ENCODE measurements around the gene B3GNT2. TPM values are rescaled to one million over a fixed set of nuclear protein-coding genes. Genes with fewer than 3 reads are reported as not detected.
"Not testable (repeated sequence)": the region's sequence is repeated elsewhere in the genome, so short reads cannot be mapped to it uniquely, and the experiment has no call there.

Gene B3GNT2
- total RNA-seq, 2 experiments from 2014 or later, result 67.3 to 68.7 TPM

DNA sequence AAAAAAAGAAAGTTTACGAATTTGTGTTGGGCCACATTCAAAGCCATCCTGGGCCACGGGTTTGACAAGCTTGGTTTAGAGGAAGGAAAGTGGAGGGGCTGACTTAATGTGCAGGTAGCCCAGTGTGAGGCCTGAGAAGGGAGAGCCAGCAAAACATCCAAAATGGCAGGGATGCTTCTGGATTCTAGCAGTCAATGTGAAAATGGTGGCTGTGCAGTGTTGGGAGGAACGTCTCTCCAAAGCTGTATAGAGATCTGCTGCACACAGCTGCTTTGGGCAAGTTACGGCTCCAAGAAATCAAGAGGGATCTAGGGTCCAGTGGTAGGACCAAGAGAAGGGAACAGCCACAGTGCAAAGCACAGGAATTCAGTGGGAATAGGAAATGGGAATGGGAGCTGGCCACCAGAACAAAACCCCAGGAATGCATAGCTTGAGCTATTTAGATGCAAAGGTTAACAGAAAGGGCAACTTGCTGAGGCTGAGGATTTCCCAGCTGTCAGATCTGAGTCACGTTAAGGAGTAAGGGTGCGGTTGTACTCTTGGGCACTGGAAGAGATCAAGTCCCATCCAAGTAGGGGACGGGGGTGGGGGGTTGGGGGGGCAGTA, 70.6 kb downstream of the B3GNT2 start:
- Mint-ChIP-seq H3K4me3 (no peak overlapping the region), H3K36me3 (no peaks in the 10 kb centered on the region), H3K27ac (no peak overlapping the region), H3K9me3 (peaks cover 6% of the 10 kb centered on the region), H3K4me1 (no peaks in the 10 kb centered on the region), H3K27me3 (no peaks in the 10 kb centered on the region)
- no peak for DNase-seq

DNA sequence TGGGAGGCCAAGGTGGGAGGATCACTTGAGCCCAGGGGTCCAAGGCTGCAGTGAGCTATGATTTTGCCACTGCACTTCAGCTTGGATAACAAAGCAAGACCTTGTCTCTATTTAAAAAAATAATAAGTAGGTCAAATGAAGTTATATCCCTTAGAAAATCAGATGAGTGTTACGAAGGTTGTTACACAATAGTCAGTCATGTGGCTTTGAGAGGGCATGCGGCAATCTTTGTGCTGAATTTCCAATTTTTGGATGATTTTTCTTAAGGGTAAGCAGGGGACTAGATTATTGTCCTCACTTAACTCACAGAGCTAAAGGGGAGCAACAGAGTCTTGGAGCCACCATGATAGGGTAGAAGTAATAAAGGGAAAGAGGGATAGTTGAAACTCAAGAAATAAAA, 71.8 kb downstream of the B3GNT2 start:
- H3K36me3 Mint-ChIP-seq, result no peaks in the 10 kb centered on the region
- H3K4me1 Mint-ChIP-seq, result no peaks in the 10 kb centered on the region
- H3K27ac Mint-ChIP-seq, result no peak overlapping the region
- H3K27me3 Mint-ChIP-seq, result no peaks in the 10 kb centered on the region
- DNase-seq, result no peak
- H3K9me3 Mint-ChIP-seq, result peaks cover 6% of the 10 kb centered on the region
- H3K4me3 Mint-ChIP-seq, result no peak overlapping the region

DNA sequence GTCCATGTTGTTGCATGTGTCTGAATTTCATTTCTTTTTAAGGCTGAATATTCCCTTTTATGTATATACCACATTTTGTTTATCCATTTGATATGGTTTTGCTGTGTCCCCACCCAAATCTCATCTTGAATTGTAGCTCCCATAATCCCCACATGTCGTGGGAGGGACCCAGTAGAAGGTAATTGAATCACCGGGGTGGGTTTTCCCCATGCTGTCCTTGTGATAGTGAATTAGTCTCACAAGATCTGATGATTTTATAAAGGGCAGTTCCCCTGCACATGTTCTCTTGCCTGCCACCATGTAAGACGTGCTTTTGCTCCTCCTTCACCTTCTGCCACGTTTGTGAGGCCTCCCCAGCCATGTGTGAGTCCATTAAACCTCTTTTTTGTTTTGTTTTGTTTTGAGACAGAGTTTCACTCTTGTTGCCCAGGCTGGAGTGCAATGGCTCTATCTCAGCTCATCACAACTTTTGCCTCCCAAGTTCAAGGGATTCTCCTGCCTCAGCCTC, 72.8 kb downstream of the B3GNT2 start:
- not testable (repeated sequence) for DNase-seq, H3K27ac Mint-ChIP-seq, H3K27me3 Mint-ChIP-seq, H3K9me3 Mint-ChIP-seq, H3K4me3 Mint-ChIP-seq, H3K4me1 Mint-ChIP-seq, H3K36me3 Mint-ChIP-seq

DNA sequence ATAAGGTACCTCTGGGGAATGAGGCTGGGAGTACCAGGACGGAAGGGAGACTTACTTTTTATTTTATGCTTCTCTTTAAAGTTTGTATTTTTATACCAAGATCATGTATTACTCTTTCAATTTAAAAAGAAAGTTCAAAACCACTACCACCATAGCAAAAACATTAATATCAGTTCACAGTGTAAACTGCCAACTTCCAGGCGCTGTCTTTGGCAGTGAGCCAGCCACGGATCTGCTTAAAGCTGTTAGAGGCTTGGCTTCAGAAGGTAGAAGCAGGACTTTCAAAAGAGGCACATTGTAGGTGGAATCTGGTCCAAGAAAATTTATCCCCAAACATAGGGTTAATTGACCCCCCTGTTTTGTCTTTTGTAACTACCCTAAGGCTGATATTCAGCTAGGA, 74.8 kb downstream of the B3GNT2 start:
- H3K36me3 Mint-ChIP-seq, result no peaks in the 10 kb centered on the region
- H3K4me3 Mint-ChIP-seq, result no peak overlapping the region
- H3K4me1 Mint-ChIP-seq, result no peaks in the 10 kb centered on the region
- peaks cover 8% of the 10 kb centered on the region for H3K9me3 Mint-ChIP-seq
- H3K27me3 Mint-ChIP-seq, result no peaks in the 10 kb centered on the region
- no peak for DNase-seq
- H3K27ac Mint-ChIP-seq, result no peak overlapping the region
